HepG2 (cell line): Measurements from ENCODE around the gene SBNO1. TPM values are rescaled to one million over a fixed set of nuclear protein-coding genes. Genes with fewer than 3 reads are reported as not detected.
"Not testable (repeated sequence)": the region's sequence is repeated elsewhere in the genome, so short reads cannot be mapped to it uniquely, and the experiment has no call there.

ENCODE experiments used
- ATAC-seq: fragments of 200-7000 bp; cut with Tn5 transposase; 3 replicates; pipeline ENCODE4 v1.9.1; 2020; ENCODE audit warnings: mild to moderate bottlenecking, moderate library complexity
- BruUV-seq: library from RNA; stranded (reverse); fragments of 400-500 nt; replicated peaks from 2 replicates; lab custom pipeline; 2021; lab: Mats Ljungman, UMichigan
- CTCF ChIA-PET: fragments of 300-600 bp; formaldehyde crosslinking; extraction: SDS; loops from one replicate; lab custom pipeline; 2021; ENCODE audit warnings: low total read pairs, inconsistent platforms, low intra/inter-chr PET ratio; lab: Yijun Ruan, JAX
- POLR2A ChIA-PET: fragments of 350-600 bp; sonication (Branson Sonifier 250); formaldehyde crosslinking; loops from one replicate; lab custom pipeline; 2020; ENCODE audit warnings: antibody characterized with exemption, inconsistent platforms; lab: Yijun Ruan, JAX
- DNase-seq: peaks from one replicate; pipeline ENCODE4 v3.0.0-alpha.2; 2015; ENCODE audit warnings: low spot score
- FAIRE-seq: peaks from 3 replicates; lab custom pipeline; 2011; peaks lifted over from hg19 to GRCh38; lab: Jason Lieb, UNC
- H2AFZ ChIP-seq: one replicate; pipeline ENCODE4 v1.6.1; 2011; ENCODE audit warnings: low read length, inconsistent platforms
- H3K27ac ChIP-seq: fragments of 300-600 bp; 3 replicates; pipeline ENCODE4 v1.8.0; 2011; ENCODE audit warnings: mixed run types, mild to moderate bottlenecking, mixed read lengths, low read length, inconsistent platforms; ENCODE audit not compliant: insufficient read depth; ENCODE audit errors: extremely low read length
- H3K27me3 ChIP-seq, 2 experiments: fragments of 200-600 bp in 1 of 2; 2 replicates in 1 of 2; 3 replicates in 1 of 2; pipeline versions ENCODE4 v1.6.0 to v1.8.0; 2011; ENCODE audit warnings: low read length in 2 of 2, mild to moderate bottlenecking in 2 of 2, moderate library complexity in 2 of 2, inconsistent platforms in 1 of 2; ENCODE audit not compliant: insufficient read depth in 2 of 2, control insufficient read depth in 1 of 2
- H3K36me3 ChIP-seq, 2 experiments: fragments of 200-600 bp in 1 of 2; replicated peaks in 1 of 2; 2 replicates in 1 of 2; 3 replicates in 1 of 2; pipeline versions ENCODE4 v1.5.1 to v1.8.0; 2011; ENCODE audit warnings: low read length in 2 of 2, inconsistent platforms in 1 of 2; ENCODE audit not compliant: insufficient read depth in 2 of 2, control insufficient read depth in 1 of 2
- H3K4me1 ChIP-seq: 2 replicates; pipeline ENCODE4 v1.5.1; 2012; ENCODE audit warnings: low read length, inconsistent platforms; ENCODE audit not compliant: insufficient read depth
- H3K4me2 ChIP-seq: 2 replicates; pipeline ENCODE4 v1.6.0; 2011; ENCODE audit warnings: low read depth, low read length, inconsistent platforms
- H3K4me3 ChIP-seq, 3 experiments: fragments of 200-600 bp in 1 of 3; sonication (generic), shearing (Covaris generic) in 1 of 3; replicated peaks in 1 of 3; 2 replicates each; pipeline ENCODE4 v1.5.1; 2011 to 2016; ENCODE audit warnings: low read length in 3 of 3, inconsistent platforms in 2 of 3, low read depth in 2 of 3, mild to moderate bottlenecking in 2 of 3, control low read depth in 1 of 3, mixed read lengths in 1 of 3; ENCODE audit not compliant: insufficient read depth in 1 of 3
- H3K79me2 ChIP-seq: one replicate; pipeline ENCODE4 v1.6.1; 2011; ENCODE audit warnings: low read length, inconsistent platforms; ENCODE audit not compliant: insufficient read depth
- H3K9ac ChIP-seq: 2 replicates; pipeline ENCODE4 v1.6.0; 2011; ENCODE audit warnings: mild to moderate bottlenecking, low read depth, low read length, inconsistent platforms; ENCODE audit not compliant: insufficient read depth
- H3K9me3 ChIP-seq: 2 replicates; pipeline ENCODE4 v1.5.1; 2012; ENCODE audit warnings: mild to moderate bottlenecking, low read length
- H4K20me1 ChIP-seq: 2 replicates; pipeline ENCODE4 v1.6.0; 2011; ENCODE audit warnings: inconsistent platforms, mild to moderate bottlenecking, low read length, moderate library complexity; ENCODE audit not compliant: insufficient read depth
- BCL6 ChIP-seq: IDR thresholded peaks from 2 replicates; pipeline ENCODE4 v1.6.1; 2016; ENCODE audit warnings: missing genetic modification reagents, missing compliant biosample characterization
- NR2F6 ChIP-seq, 2 experiments: IDR thresholded peaks; 2 replicates each; pipeline ENCODE4 v1.6.1; 2016; ENCODE audit warnings: antibody characterized with exemption in 1 of 2, mild to moderate bottlenecking in 1 of 2
- SOX13 ChIP-seq, 3 experiments: fragments of 450-650 bp in 1 of 3; sonication (generic) in 1 of 3; formaldehyde crosslinking in 1 of 3; IDR thresholded peaks in 2 of 3; conservative IDR thresholded peaks in 1 of 3; 2 replicates each; pipeline versions ENCODE4 v1.5.0 to v1.6.1; 2016 to 2020; ENCODE audit warnings: antibody characterized with exemption in 1 of 3, mild to moderate bottlenecking in 1 of 3, missing compliant biosample characterization in 1 of 3, missing genetic modification reagents in 1 of 3, moderate library complexity in 1 of 3
- ZNF652 ChIP-seq: IDR thresholded peaks from 2 replicates; pipeline ENCODE4 v1.6.1; 2016; ENCODE audit warnings: low read depth, borderline replicate concordance
- WGBS: methylation state at CpG from one replicate; pipeline ENCODE4 v1.1.6; 2017; ENCODE audit warnings: low lambda C conversion rate; 5-methylcytosine and 5-hydroxymethylcytosine counted together
- in situ Hi-C: cut with HindIII; loops from 2 replicates; pipeline ENCODE4 v1.10.0; 2017; ENCODE audit warnings: low pct_unique_long_range_greater_than_20kb; ENCODE audit not compliant: extremely low pct_ligation_motif_present
- intact Hi-C: fragments of 100-400 bp; cut with micrococcal nuclease; formaldehyde crosslinking; loops from one replicate; pipeline ENCODE4 v1.10.0; 2022; ENCODE audit not compliant: unreplicated experiment
- polyA plus RNA-seq, 8 experiments: library from polyadenylated mRNA; depleted of rRNA in 3 of 8; stranded (reverse) in 7 of 8; unstranded in 1 of 8; fragments of >200 nt; fragmentation: Illumina TruSeq in 4 of 8; extraction: Trizol in 4 of 8; gene quantifications; 2 replicates each; pipeline versions ENCODE4 v1.2.1 to v1.2.3, GENCODE V29; 2011 to 2016; ENCODE audit warnings: low read depth in 4 of 8, missing spikeins in 1 of 8, mixed read lengths in 1 of 8; ENCODE audit not compliant: insufficient read depth in 1 of 8
- total RNA-seq, 5 experiments: library from RNA; depleted of rRNA; stranded (reverse); fragments of >200 nt; fragmentation: Illumina TruSeq; extraction: Trizol; gene quantifications; 2 replicates each; pipeline ENCODE4 v1.2.3, GENCODE V29; 2016; ENCODE audit warnings: low read depth in 1 of 5
- TF ChIP-seq, protein P1 (sequence below): IDR thresholded peaks from 2 replicates; pipeline ENCODE4 v1.4.0; 2020; ENCODE audit warnings: mild to moderate bottlenecking, missing genetic modification reagents

Gene SBNO1
- total and polyA plus RNA-seq, 2 of the 13 experiments (the other 11 are each of a cell fraction or from before 2014, with no cell fraction given), result 10.9 to 40.2 TPM

DNA sequence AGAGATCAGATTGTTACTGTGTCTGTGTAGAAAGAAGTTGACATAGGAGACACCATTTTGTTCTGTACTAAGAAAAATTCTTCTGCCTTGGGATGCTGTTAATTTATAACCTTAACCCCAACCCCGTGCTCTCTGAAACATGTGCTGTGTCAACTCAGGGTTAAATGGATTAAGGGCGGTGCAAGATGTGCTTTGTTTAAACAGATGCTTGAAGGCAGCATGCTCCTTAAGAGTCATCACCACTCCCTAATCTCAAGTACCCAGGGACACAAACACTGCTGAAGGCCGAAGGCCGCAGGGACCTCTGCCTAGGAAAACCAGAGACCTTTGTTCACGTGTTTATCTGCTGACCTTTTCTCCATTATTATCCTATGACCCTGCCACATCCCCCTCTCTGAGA is 7.8 kb upstream of the SBNO1 start:
- H2AFZ ChIP-seq; H3K4me2 ChIP-seq; FAIRE-seq; BruUV-seq; H4K20me1 ChIP-seq; in situ Hi-C loops; H3K4me3 ChIP-seq; DNase-seq; H3K27ac ChIP-seq; H3K79me2 ChIP-seq; ATAC-seq; H3K36me3 ChIP-seq; H3K27me3 ChIP-seq; CTCF ChIA-PET; H3K9ac ChIP-seq; H3K9me3 ChIP-seq; intact Hi-C loops; TF ChIP-seq SOX13, NR2F6 (IDR thresholded peaks at IDR 0.05): not testable (repeated sequence)
- POLR2A ChIA-PET, result interaction anchor here (1.8 kb wide), 1 partner anchor 11 kb away, joined by 6 read pairs; the partner anchor contains the start of gene KMT5A
- 8% methylated on average over 5 of the region's 5 CpGs for WGBS
- peak in 1 of 2 experiments; percentile 34; a peak in 1 of 4 replicates for TF ChIP-seq SOX13 (CRISPR knock-in tag; conservative IDR thresholded peaks at IDR 0.05 in 1 of 2, IDR thresholded peaks at IDR 0.05 in 1 of 2)
- TF ChIP-seq BCL6 (CRISPR knock-in tag), result 0 out of 2 replicates have a peak, but pooled peaks have one; percentile 19
- TF ChIP-seq, protein P1, sequence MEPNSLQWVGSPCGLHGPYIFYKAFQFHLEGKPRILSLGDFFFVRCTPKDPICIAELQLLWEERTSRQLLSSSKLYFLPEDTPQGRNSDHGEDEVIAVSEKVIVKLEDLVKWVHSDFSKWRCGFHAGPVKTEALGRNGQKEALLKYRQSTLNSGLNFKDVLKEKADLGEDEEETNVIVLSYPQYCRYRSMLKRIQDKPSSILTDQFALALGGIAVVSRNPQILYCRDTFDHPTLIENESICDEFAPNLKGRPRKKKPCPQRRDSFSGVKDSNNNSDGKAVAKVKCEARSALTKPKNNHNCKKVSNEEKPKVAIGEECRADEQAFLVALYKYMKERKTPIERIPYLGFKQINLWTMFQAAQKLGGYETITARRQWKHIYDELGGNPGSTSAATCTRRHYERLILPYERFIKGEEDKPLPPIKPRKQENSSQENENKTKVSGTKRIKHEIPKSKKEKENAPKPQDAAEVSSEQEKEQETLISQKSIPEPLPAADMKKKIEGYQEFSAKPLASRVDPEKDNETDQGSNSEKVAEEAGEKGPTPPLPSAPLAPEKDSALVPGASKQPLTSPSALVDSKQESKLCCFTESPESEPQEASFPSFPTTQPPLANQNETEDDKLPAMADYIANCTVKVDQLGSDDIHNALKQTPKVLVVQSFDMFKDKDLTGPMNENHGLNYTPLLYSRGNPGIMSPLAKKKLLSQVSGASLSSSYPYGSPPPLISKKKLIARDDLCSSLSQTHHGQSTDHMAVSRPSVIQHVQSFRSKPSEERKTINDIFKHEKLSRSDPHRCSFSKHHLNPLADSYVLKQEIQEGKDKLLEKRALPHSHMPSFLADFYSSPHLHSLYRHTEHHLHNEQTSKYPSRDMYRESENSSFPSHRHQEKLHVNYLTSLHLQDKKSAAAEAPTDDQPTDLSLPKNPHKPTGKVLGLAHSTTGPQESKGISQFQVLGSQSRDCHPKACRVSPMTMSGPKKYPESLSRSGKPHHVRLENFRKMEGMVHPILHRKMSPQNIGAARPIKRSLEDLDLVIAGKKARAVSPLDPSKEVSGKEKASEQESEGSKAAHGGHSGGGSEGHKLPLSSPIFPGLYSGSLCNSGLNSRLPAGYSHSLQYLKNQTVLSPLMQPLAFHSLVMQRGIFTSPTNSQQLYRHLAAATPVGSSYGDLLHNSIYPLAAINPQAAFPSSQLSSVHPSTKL (CRISPR knock-in tag), result peak; percentile 29; the same call in 1 of the 2 replicates
- TF ChIP-seq ZNF652, result peak; percentile 70; the same call in 1 of the 2 replicates
- peak; percentile 31; the same call in 1 of the 2 replicates for TF ChIP-seq NR2F6 (CRISPR knock-in tag; IDR thresholded peaks at IDR 0.05)
- H3K4me1 ChIP-seq, result peaks cover 38% of the 10 kb centered on the region

DNA sequence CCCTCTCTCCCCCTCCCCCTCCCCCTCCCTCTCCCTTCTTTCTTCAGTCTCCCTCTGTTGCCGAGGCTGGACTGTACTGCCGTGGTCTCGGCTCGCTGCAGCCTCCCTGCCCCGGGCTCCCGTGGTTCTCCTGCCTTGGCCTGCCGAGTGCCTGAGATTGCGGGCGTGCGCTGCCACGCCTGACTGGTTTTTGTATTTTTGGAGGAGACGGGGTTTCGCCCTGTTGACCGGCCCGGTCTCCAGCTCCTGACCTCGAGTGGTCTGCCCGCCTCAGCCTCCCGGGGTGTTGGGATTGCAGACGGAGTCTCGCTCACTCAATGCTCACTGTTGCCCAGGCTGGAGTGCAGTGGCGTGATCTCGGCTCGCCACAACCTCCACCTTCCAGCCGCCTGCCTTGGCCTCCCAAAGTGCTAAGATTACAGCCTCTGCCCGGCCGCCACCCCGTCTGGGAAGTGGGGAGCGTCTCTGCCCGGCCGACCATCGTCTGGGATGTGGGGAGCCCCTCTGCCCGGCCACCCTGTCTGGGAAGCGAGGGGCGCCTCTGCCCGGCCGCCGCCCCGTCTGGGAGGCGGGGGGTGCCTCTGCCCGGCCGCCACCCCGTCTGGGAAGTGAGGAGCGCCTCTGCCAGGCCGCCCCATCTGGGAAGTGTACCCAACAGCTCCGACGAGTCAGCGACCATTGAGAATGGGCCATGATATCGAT is 7.2 kb upstream of the SBNO1 start:
- H3K9me3 ChIP-seq, BruUV-seq, H3K27ac ChIP-seq, CTCF ChIA-PET, H3K79me2 ChIP-seq, in situ Hi-C loops, H3K36me3 ChIP-seq, H3K9ac ChIP-seq, H3K27me3 ChIP-seq, H2AFZ ChIP-seq, FAIRE-seq, H3K4me3 ChIP-seq, H4K20me1 ChIP-seq, intact Hi-C loops, DNase-seq, ATAC-seq, H3K4me2 ChIP-seq: not testable (repeated sequence)
- POLR2A ChIA-PET, result interaction anchor here (0.9 kb wide), 1 partner anchor 12 kb away, joined by 3 read pairs; the partner anchor contains the start of gene KMT5A
- H3K4me1 ChIP-seq, result peaks cover 38% of the 10 kb centered on the region
- WGBS, result 91% methylated on average over 25 of the region's 48 CpGs
